Esophagus (tissue), 2 donors: Measurements from ENCODE around the gene NCAM1. TPM values are rescaled to one million over a fixed set of nuclear protein-coding genes. Genes with fewer than 3 reads are reported as not detected.
A peak's percentile ranks its signal among the peaks of the same experiment; 100 is the strongest.

Experiments
- H3K27ac ChIP-seq, 2 donors: one replicate each; pipeline ENCODE4 v1.5.1; 2013; ENCODE audit warnings: low read depth in 2 of 2, mild to moderate bottlenecking in 2 of 2, inconsistent platforms in 1 of 2, low read length in 1 of 2, moderate library complexity in 1 of 2
- H3K27me3 ChIP-seq, 2 donors: one replicate each; pipeline ENCODE4 v1.6.1; 2013; ENCODE audit warnings: low read length in 2 of 2, control low read depth in 1 of 2, mild to moderate bottlenecking in 1 of 2; ENCODE audit not compliant: insufficient read depth in 2 of 2, control insufficient read depth in 1 of 2
- H3K36me3 ChIP-seq, 2 donors: one replicate each; pipeline ENCODE4 v1.6.1; 2013; ENCODE audit warnings: low read length in 1 of 2; ENCODE audit not compliant: control insufficient read depth in 2 of 2, insufficient read depth in 2 of 2
- H3K4me1 ChIP-seq, 2 donors: one replicate each; pipeline ENCODE4 v1.6.1; 2013; ENCODE audit warnings: low read length in 1 of 2; ENCODE audit not compliant: control insufficient read depth in 2 of 2, insufficient read depth in 2 of 2
- H3K4me3 ChIP-seq, 2 donors: one replicate each; pipeline ENCODE4 v1.5.1; 2013; ENCODE audit warnings: low read length in 2 of 2, mild to moderate bottlenecking in 2 of 2, low read depth in 1 of 2, moderate library complexity in 1 of 2
- H3K9me3 ChIP-seq, 2 donors: one replicate each; pipeline ENCODE4 v1.6.1; 2013; ENCODE audit warnings: mild to moderate bottlenecking in 2 of 2, low read depth in 1 of 2, low read length in 1 of 2, moderate library complexity in 1 of 2; ENCODE audit not compliant: control insufficient read depth in 2 of 2, insufficient read depth in 1 of 2
- WGBS, 2 donors: extraction: QIAGEN DNeasy Blood & Tissue Kit; methylation state at CpG; one replicate each; pipeline ENCODE4 v1.1.7; 2013; 5-methylcytosine and 5-hydroxymethylcytosine counted together
- polyA plus RNA-seq, 2 donors: library from polyadenylated mRNA; stranded (reverse); fragments of 200-250 nt; gene quantifications; one replicate each; pipeline ENCODE4 v1.2.3, GENCODE V29; 2013
- donor health status: healthy with polysubstance abuse.
- donor health status: Bipolar disorder and iron deficiency.

NCAM1 gene
- polyA plus RNA-seq, 2 donors = 1.7 to 2.2 TPM

GRCh38 chr11:113305440-113306336, 344.5 kb downstream of the NCAM1 start:
- no peaks in the 10 kb centered on the region for H3K4me1 ChIP-seq
- 46 to 47% methylated on average over 12 of the region's 12 CpGs for WGBS, 2 donors
- H3K27me3 ChIP-seq = no peaks in the 10 kb centered on the region
- no peaks in the 10 kb centered on the region for H3K36me3 ChIP-seq
- no peak overlapping the region for H3K27ac ChIP-seq
- H3K4me3 ChIP-seq = no peak overlapping the region
- H3K9me3 ChIP-seq = no peaks in the 10 kb centered on the region

DNA sequence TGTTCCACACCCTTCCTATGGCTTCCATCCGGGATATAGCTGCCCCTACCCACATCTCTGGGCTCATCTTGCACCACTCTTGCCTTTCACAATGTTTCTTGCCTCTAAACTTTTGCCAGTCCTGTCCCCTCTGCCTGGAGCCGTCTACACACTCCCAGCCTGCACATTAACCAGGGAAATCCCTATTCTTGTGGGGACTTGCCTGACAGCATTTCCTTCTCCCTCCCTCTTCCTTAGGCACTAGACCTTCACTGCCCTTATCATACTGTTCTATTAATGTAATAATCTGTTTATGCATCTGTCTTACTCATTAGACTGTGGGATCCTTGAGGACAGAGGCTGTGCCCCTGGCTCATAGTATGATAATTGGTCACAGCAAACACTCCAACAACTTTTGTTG, 347.4 kb downstream of the NCAM1 start:
- H3K4me3 ChIP-seq = no peak overlapping the region
- H3K27me3 ChIP-seq = no peaks in the 10 kb centered on the region
- no peak overlapping the region for H3K27ac ChIP-seq
- no peaks in the 10 kb centered on the region for H3K4me1 ChIP-seq
- WGBS, 2 donors = 29 to 38% methylated on average over 2 of the region's 2 CpGs
- H3K9me3 ChIP-seq = no peaks in the 10 kb centered on the region
- H3K36me3 ChIP-seq = no peaks in the 10 kb centered on the region

GRCh38 chr11:113311536-113311935, 350.3 kb downstream of the NCAM1 start:
- WGBS, 2 donors = 94 to 95% methylated on average over 1 of the region's 1 CpG
- no peak overlapping the region for H3K27ac ChIP-seq
- H3K4me3 ChIP-seq = no peak overlapping the region
- H3K9me3 ChIP-seq = no peaks in the 10 kb centered on the region
- H3K36me3 ChIP-seq = no peaks in the 10 kb centered on the region
- no peaks in the 10 kb centered on the region for H3K4me1 ChIP-seq
- no peaks in the 10 kb centered on the region for H3K27me3 ChIP-seq

DNA sequence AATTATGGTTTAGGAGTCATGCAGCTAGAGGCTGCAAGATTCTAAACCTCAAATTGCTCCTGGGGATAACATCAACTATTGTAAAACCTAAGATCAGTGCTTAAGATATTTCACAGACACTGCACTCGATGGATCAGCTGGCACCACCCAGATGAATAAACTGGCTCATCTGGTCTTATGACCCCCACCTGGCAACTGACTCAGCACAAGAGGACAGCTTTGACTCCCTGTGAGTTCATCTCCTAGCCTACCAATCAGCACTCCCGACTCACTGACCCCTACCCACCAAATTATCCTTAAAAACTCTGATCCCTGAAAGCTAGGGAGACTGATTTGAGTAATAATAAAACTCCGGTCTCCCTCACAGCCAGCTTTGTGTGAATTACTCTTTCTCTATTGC, 352.4 kb downstream of the NCAM1 start:
- Histone ChIP-seq H3K27ac (no peak overlapping the region), H3K9me3 (no peaks in the 10 kb centered on the region), H3K36me3 (no peaks in the 10 kb centered on the region), H3K4me3 (no peak overlapping the region), H3K4me1 (no peaks in the 10 kb centered on the region), H3K27me3 (no peaks in the 10 kb centered on the region)
- WGBS, 2 donors = 73 to 81% methylated on average over 3 of the region's 3 CpGs

DNA sequence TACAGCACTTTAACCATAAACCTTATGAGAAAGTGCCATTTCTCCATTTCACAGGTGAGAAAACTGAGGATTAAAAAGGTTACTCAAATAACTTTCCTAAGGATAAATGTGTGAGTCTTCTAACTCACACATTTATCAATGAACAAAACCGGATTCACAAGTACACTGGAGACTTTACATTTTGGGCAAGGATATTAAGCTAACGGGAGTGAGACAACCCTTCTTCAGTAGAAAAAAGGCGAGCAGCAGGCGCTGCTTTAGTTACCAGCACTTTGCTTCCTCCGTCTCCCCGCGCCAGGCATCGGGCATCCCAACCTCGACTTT, 352.8 kb downstream of the NCAM1 start:
- peak overlapping the region; percentile 37 to 59 for H3K27ac ChIP-seq
- 4 to 5% methylated on average over 9 of the region's 9 CpGs for WGBS, 2 donors
- peak overlapping the region; percentile 39 to 77 for H3K4me3 ChIP-seq

DNA sequence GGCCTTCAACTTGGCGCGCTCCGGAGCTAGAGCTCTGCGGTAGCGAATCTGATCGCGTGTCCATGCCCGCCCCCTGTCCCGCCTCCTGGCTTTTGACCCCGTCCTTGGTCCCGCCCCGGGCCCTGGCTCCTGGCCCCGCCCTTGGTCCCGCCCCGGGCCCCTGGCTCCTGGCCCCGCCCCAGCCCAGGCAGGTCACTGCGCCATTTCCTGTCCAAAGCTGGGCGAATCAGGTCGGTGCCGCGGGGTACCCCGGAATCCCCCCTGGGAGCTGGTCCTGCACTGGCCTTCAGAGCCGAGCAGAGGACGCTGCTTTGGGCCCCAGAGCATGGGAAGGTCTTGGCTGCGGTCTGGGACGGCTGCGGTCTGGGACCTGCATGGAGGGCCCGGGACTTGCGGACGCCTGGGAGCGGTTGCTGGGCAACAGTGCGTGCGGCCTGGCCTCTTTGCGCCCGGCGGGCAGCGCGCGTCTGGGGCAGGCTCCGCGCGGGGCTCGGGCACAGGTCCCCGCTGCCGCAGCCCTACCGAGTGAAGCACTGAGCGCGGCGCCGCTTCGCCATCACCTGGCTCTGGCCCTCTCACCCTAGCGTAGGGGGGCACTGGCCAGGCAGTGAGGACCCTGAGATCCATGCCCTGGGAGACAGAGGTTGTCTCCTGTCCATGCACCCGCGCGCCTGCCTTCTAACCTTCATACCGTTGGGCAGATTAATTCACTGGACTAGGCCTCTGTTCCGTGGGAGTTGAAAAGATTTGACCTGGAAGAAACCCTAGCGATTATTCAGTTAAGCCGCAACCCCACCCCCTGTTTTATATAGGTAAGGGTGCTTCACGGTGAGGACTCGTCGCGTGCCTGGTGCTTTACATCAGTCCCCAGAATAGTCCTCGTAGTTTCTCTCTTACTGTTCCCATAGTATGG, 353.4 kb downstream of the NCAM1 start, which contains the start of gene TTC12:
TTC12 (plus strand) TSS at position 195 of the 913 bp plus-strand sequence. CDS start 1,675 bp downstream, outside the sequence.
- Histone ChIP-seq H3K36me3 (no peaks in the 10 kb centered on the region), H3K4me1 (no peaks in the 10 kb centered on the region)

More for the DNA sequence above, 352.8 kb downstream of the NCAM1 start:
- H3K27me3 ChIP-seq = no peaks in the 10 kb centered on the region
- H3K4me1 ChIP-seq = no peaks in the 10 kb centered on the region
- no peaks in the 10 kb centered on the region for H3K36me3 ChIP-seq
- no peaks in the 10 kb centered on the region for H3K9me3 ChIP-seq

DNA sequence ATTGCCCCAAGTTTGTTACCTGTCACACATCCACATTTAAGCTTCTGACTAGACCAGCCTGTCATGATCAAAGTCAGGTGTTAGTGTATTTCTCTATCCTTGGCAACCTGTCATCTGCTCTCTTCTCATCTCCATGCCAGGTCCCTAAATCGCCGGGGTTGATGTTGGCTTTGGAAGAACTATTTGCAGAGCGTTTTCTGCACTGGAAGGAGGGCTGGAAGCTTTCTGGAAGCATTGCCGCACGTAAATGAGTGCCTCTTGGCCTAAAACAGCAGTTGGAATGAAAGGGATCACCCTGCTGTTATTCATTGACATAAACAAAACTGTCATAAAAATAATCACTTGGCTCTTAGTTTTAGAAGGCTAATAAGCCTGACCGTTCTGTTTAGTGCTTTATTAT, 354.6 kb downstream of the NCAM1 start:
- Histone ChIP-seq H3K4me1 (no peaks in the 10 kb centered on the region), H3K36me3 (peaks cover 0 to 3% of the 10 kb centered on the region in 2 donors), H3K9me3 (peaks cover 0 to 3% of the 10 kb centered on the region in 2 donors), H3K4me3 (no peak overlapping the region), H3K27ac (no peak overlapping the region), H3K27me3 (no peaks in the 10 kb centered on the region)
- 28 to 40% methylated on average over 6 of the region's 6 CpGs for WGBS, 2 donors

More for the DNA sequence above, 353.4 kb downstream of the NCAM1 start, which contains the start of gene TTC12:
- WGBS, 2 donors = 7 to 9% methylated on average over 64 of the region's 64 CpGs
- no peaks in the 10 kb centered on the region for H3K27me3 ChIP-seq
- no peaks in the 10 kb centered on the region for H3K9me3 ChIP-seq
- H3K4me3 ChIP-seq = peak within 1 kb of the TSS; percentile 77
- peak within 1 kb of the TSS; percentile 78 to 91 for H3K27ac ChIP-seq

DNA sequence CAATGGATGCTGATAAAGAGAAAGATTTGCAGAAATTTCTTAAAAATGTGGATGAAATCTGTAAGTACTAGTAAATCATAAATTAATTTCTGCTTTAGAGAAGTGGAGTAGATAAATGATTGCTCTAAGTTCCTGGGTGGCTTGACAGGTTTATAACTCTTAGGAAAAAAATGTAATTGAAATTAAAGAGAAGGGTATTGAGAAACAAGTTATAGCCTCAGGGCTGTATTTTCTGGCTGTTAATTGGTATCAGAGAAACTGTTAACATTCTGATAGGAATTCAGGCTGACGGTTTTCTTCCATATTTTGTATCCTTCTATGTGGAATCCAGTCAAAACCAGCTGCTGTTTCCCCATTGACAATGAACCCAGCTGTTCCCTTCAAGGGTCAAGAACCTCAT, 355.0 kb downstream of the NCAM1 start:
- peaks cover 0 to 3% of the 10 kb centered on the region in 2 donors for H3K9me3 ChIP-seq
- 41 to 44% methylated on average over 1 of the region's 1 CpG for WGBS, 2 donors
- peak overlapping the region in 1 of 2 donors; percentile 33 for H3K27ac ChIP-seq
- no peaks in the 10 kb centered on the region for H3K27me3 ChIP-seq
- H3K36me3 ChIP-seq = peaks cover 0 to 3% of the 10 kb centered on the region in 2 donors
- no peak overlapping the region for H3K4me3 ChIP-seq
- H3K4me1 ChIP-seq = no peaks in the 10 kb centered on the region

DNA sequence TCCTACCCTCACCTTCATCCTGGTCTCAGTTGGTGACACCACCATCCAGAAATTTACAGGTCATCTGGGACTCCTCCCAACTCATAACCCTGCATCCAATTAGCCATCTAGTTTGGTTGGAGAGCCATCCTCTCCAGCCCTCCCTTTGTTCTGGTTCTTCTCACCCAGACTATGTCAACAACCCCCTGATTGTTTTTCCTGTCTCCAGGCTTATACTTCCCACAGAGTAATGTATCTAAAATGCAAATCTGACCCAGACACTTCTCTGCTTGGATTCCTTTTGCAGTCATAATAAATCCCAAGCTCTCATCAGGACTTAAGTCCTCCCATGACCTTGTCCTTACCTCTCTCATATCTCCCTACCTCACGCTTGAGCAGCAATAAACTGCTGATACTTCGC, 356.1 kb downstream of the NCAM1 start:
- WGBS, 2 donors = 95 to 97% methylated on average over 2 of the region's 2 CpGs
- peaks cover 0 to 3% of the 10 kb centered on the region in 2 donors for H3K36me3 ChIP-seq
- H3K27me3 ChIP-seq = no peaks in the 10 kb centered on the region
- H3K27ac ChIP-seq = no peak overlapping the region
- H3K9me3 ChIP-seq = peaks cover 0 to 3% of the 10 kb centered on the region in 2 donors
- no peak overlapping the region for H3K4me3 ChIP-seq
- H3K4me1 ChIP-seq = no peaks in the 10 kb centered on the region
